NCI-H2196 (cell line): Measurements from ENCODE around the gene RAD9B.

Experiments used
- DNase-seq: peaks from one replicate; lab custom pipeline; 2025; ENCODE audit not compliant: unreplicated experiment; lab: John Stamatoyannopoulos, UW

RAD9B gene

GRCh38 chr12:110550981-110551380 is 48.9 kb downstream of the RAD9B start:
- DNase-seq: no peak
